Measurements from ENCODE around the gene ANXA7.
A peak's percentile ranks its signal among the peaks of the same experiment; 100 is the strongest.
"Not testable (repeated sequence)": the region's sequence is repeated elsewhere in the genome, so short reads cannot be mapped to it uniquely, and the experiment has no call there.

The ANXA7 gene

GRCh38 chr10:73407495-73407894, 6.4 kb downstream of the ANXA7 start:
- TF ChIP-seq, protein P1, sequence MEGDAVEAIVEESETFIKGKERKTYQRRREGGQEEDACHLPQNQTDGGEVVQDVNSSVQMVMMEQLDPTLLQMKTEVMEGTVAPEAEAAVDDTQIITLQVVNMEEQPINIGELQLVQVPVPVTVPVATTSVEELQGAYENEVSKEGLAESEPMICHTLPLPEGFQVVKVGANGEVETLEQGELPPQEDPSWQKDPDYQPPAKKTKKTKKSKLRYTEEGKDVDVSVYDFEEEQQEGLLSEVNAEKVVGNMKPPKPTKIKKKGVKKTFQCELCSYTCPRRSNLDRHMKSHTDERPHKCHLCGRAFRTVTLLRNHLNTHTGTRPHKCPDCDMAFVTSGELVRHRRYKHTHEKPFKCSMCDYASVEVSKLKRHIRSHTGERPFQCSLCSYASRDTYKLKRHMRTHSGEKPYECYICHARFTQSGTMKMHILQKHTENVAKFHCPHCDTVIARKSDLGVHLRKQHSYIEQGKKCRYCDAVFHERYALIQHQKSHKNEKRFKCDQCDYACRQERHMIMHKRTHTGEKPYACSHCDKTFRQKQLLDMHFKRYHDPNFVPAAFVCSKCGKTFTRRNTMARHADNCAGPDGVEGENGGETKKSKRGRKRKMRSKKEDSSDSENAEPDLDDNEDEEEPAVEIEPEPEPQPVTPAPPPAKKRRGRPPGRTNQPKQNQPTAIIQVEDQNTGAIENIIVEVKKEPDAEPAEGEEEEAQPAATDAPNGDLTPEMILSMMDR (IDR thresholded peaks at IDR 0.05): no peak
- TF ChIP-seq ZFX (IDR thresholded peaks at IDR 0.05; ENCODE audit: borderline replicate concordance): no peak
- no peak overlapping the region for H3K27ac ChIP-seq

DNA sequence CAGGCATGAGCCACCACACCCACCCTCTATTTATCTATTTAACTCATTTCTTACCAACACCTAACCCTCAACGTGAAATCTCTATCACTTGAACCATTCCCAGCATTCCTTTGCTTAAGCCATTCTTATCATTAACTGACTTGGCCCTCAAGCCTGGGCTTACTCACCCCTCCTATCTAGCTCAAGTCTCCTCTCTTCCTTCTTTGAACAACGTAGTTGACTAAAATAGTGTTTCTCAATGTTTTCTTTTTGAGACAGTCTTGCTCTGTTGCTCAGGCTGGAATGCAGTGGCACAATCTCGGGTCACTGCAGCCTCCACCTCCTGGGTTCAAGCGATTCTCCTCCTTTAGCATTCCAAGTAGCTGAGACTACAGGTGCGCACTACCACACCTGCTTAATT, 7.0 kb downstream of the ANXA7 start:
- H3K27ac ChIP-seq: no peak overlapping the region
- no peak for TF ChIP-seq ZFX (IDR thresholded peaks at IDR 0.05; ENCODE audit: borderline replicate concordance)
- TF ChIP-seq, protein P1 (IDR thresholded peaks at IDR 0.05): no peak

GRCh38 chr10:73405556-73405955, 8.3 kb downstream of the ANXA7 start:
- TF ChIP-seq, protein P1 (IDR thresholded peaks at IDR 0.05): no peak
- no peak for TF ChIP-seq ZFX (IDR thresholded peaks at IDR 0.05; ENCODE audit: borderline replicate concordance)
- H3K27ac ChIP-seq: no peak overlapping the region

GRCh38 chr10:73404690-73405089, 9.2 kb downstream of the ANXA7 start:
- H3K27ac ChIP-seq: no peak overlapping the region
- TF ChIP-seq, protein P1 (IDR thresholded peaks at IDR 0.05): no peak
- no peak for TF ChIP-seq ZFX (IDR thresholded peaks at IDR 0.05; ENCODE audit: borderline replicate concordance)

GRCh38 chr10:73401636-73402035, 12.2 kb downstream of the ANXA7 start:
- TF ChIP-seq ZFX (IDR thresholded peaks at IDR 0.05; ENCODE audit: borderline replicate concordance): no peak
- TF ChIP-seq, protein P1 (IDR thresholded peaks at IDR 0.05): no peak
- H3K27ac ChIP-seq: no peak overlapping the region

- no peak overlapping the region for H3K27ac ChIP-seq
- TF ChIP-seq ZFX (IDR thresholded peaks at IDR 0.05; ENCODE audit: borderline replicate concordance): no peak
- TF ChIP-seq, protein P1 (IDR thresholded peaks at IDR 0.05): no peak
Measured at GRCh38 chr10:73399063-73399462, 14.8 kb downstream of the ANXA7 start.

DNA sequence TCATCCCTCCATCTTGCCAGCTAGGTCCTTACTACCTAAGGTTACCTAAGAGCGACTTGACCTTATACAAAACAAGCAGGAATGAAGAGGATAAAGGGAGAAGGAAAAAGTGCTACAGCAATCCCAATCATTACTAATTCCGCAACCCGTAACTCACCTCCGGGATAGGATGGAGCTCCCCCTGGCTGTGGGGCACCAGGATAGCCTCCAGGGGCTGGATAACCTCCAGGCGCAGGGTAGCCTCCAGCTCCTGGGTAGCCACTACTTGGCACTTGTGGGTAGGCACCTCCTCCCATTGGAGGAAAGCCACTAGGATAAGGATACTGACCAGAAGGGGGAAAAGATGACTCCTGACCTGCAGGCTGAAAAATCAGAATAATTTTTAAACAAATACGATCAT, 15.8 kb downstream of the ANXA7 start:
- no peak for TF ChIP-seq ZFX (IDR thresholded peaks at IDR 0.05; ENCODE audit: borderline replicate concordance)
- TF ChIP-seq, protein P1 (IDR thresholded peaks at IDR 0.05): peak; percentile 41
- H3K27ac ChIP-seq: no peak overlapping the region

DNA sequence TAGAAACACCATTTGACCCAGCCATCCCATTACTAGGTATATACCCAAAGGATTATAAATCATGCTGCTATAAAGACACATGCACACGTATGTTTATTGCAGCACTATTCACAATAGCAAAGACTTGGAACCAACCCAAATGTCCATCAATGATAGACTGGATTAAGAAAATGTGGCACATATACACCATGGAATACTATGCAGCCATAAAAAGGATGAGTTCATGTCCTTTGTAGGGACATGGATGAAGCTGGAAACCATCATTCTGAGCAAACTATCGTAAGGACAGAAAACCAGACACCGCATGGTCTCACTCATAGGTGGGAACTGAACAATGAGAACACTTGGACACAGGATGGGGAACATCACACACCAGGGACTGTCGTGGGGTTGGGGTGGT, 19.5 kb downstream of the ANXA7 start:
- H3K27ac ChIP-seq: not testable (repeated sequence)

Data from 22Rv1 (cell line).